ENCODE results near the gene CYGB. TPM values are rescaled to one million over a fixed set of nuclear protein-coding genes. Genes with fewer than 3 reads are reported as not detected.

CYGB gene
- total RNA-seq, 2 donors from 2014 or later, result 7.0 to 13.8 TPM

DNA sequence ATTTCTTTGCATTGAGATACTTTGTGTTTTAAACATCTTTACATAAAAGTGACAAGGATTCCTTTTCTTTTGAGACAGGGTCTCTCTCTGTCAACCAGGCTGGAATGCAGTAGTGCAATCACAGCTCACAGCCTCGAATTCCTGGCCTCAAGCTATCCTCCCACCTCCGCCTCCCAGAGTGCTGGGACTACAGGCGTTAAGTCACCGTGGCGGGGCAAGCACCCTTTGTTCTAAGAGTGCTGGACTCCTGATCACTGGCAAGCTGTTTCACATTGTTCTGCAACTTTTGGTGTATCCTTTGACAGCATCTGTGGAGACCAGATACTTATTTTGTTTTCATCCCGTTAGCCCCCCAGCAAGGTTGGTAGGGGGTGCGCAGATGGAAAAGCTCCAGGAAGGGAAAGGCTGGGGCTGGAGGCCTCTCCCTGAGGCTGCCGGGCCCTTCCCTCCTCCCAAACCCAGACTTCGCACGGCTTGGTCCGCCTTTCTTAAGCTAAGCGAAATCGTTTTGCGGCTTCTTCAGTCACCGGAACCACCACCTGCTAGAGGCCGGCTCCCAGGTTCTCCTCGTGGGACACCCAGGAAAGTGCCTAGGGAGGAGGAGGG is 47.0 kb upstream of the CYGB start:
- Histone ChIP-seq H3K27ac (peak overlapping the region; percentile 72 to 76), H3K4me1 (replicated peaks) (no peaks in the 10 kb centered on the region), H3K27me3 (replicated peaks; ENCODE audit: insufficient read depth) (no peaks in the 10 kb centered on the region), H3K4me3 (peak overlapping the region; percentile 43 to 44), H3K9me3 (no peaks in the 10 kb centered on the region), H3K36me3 (no peaks in the 10 kb centered on the region)
- WGBS, result 13% methylated on average over 17 of the region's 17 CpGs
- intact Hi-C loops (cut with DNase I), result no loop called here
- no peak for TF ChIP-seq POLR2A (IDR thresholded peaks at IDR 0.05)
- TF ChIP-seq, protein P1, sequence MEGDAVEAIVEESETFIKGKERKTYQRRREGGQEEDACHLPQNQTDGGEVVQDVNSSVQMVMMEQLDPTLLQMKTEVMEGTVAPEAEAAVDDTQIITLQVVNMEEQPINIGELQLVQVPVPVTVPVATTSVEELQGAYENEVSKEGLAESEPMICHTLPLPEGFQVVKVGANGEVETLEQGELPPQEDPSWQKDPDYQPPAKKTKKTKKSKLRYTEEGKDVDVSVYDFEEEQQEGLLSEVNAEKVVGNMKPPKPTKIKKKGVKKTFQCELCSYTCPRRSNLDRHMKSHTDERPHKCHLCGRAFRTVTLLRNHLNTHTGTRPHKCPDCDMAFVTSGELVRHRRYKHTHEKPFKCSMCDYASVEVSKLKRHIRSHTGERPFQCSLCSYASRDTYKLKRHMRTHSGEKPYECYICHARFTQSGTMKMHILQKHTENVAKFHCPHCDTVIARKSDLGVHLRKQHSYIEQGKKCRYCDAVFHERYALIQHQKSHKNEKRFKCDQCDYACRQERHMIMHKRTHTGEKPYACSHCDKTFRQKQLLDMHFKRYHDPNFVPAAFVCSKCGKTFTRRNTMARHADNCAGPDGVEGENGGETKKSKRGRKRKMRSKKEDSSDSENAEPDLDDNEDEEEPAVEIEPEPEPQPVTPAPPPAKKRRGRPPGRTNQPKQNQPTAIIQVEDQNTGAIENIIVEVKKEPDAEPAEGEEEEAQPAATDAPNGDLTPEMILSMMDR (IDR thresholded peaks at IDR 0.05), result no peak
- no peak for TF ChIP-seq POLR2AphosphoS5 (IDR thresholded peaks at IDR 0.05)
- no peak for DNase-seq (ENCODE audit: low spot score)

GRCh38 chr17:76582660-76583059 is 45.2 kb upstream of the CYGB start:
- DNase-seq (ENCODE audit: low spot score), result no peak
- intact Hi-C loops (cut with DNase I), result no loop called here

GRCh38 chr17:76581515-76581914 is 44.0 kb upstream of the CYGB start:
- intact Hi-C loops (cut with DNase I), result no loop called here

More at GRCh38 chr17:76582660-76583059, 45.2 kb upstream of the CYGB start:
- peak overlapping the region; percentile 2 to 22 for H3K27ac ChIP-seq
- H3K27me3 ChIP-seq (replicated peaks; ENCODE audit: insufficient read depth), result no peaks in the 10 kb centered on the region
- TF ChIP-seq POLR2A (IDR thresholded peaks at IDR 0.05), result no peak
- peak; percentile 19 for TF ChIP-seq POLR2AphosphoS5 (IDR thresholded peaks at IDR 0.05)
- H3K36me3 ChIP-seq, result no peaks in the 10 kb centered on the region
- no peaks in the 10 kb centered on the region for H3K4me1 ChIP-seq (replicated peaks)
- 44% methylated on average over 3 of the region's 3 CpGs for WGBS
- H3K4me3 ChIP-seq, result no peak overlapping the region
- no peaks in the 10 kb centered on the region for H3K9me3 ChIP-seq

DNA sequence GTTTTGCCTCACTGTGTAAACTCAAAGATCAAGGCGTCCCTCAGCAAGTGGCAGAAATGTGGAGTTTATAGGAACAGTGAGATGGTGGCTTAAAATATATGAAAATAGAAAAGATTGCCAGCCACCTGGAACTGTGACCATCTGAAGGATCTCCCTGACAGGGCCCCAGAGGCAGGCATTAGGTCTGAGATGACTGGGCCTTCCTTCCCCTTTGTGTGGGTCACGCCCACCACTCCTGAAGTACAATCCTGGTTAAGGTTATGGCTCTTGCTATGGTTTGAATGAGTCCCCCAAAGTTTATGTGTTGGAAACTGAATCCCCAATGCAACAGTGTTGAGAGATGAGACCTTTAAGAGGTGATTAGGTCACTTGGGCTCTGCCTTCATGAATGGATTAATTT is 41.8 kb upstream of the CYGB start:
- Histone ChIP-seq H3K27ac (peak overlapping the region in 1 of 2 donors; percentile 35), H3K36me3 (no peaks in the 10 kb centered on the region), H3K4me3 (no peak overlapping the region), H3K4me1 (replicated peaks) (no peaks in the 10 kb centered on the region), H3K27me3 (replicated peaks; ENCODE audit: insufficient read depth) (no peaks in the 10 kb centered on the region), H3K9me3 (no peaks in the 10 kb centered on the region)
- WGBS, result 71% methylated on average over 2 of the region's 2 CpGs
- intact Hi-C loops (cut with DNase I), result no loop called here
- no peak for DNase-seq (ENCODE audit: low spot score)
- TF ChIP-seq, protein P1 (IDR thresholded peaks at IDR 0.05), result no peak
- TF ChIP-seq POLR2A (IDR thresholded peaks at IDR 0.05) (no peak), POLR2AphosphoS5 (IDR thresholded peaks at IDR 0.05) (no peak)

More at GRCh38 chr17:76581515-76581914, 44.0 kb upstream of the CYGB start:
- DNase-seq (ENCODE audit: low spot score), result peak; percentile 56
- Histone ChIP-seq H3K4me3 (no peak overlapping the region), H3K27ac (peak overlapping the region; percentile 46 to 47), H3K27me3 (replicated peaks; ENCODE audit: insufficient read depth) (no peaks in the 10 kb centered on the region), H3K36me3 (no peaks in the 10 kb centered on the region), H3K9me3 (no peaks in the 10 kb centered on the region), H3K4me1 (replicated peaks) (no peaks in the 10 kb centered on the region)
- 63% methylated on average over 5 of the region's 5 CpGs for WGBS
- TF ChIP-seq POLR2A (IDR thresholded peaks at IDR 0.05), result no peak
- TF ChIP-seq POLR2AphosphoS5 (IDR thresholded peaks at IDR 0.05), result peak; percentile 58

GRCh38 chr17:76578376-76578775 is 40.9 kb upstream of the CYGB start:
- intact Hi-C loops (cut with DNase I), result no loop called here

More at GRCh38 chr17:76578376-76578775, 40.9 kb upstream of the CYGB start:
- Histone ChIP-seq H3K4me3 (no peak overlapping the region), H3K4me1 (replicated peaks) (no peaks in the 10 kb centered on the region), H3K27ac (peak overlapping the region; percentile 29 to 38), H3K9me3 (no peaks in the 10 kb centered on the region), H3K36me3 (no peaks in the 10 kb centered on the region), H3K27me3 (replicated peaks; ENCODE audit: insufficient read depth) (no peaks in the 10 kb centered on the region)
- TF ChIP-seq, protein P1 (IDR thresholded peaks at IDR 0.05), result no peak
- TF ChIP-seq POLR2AphosphoS5 (IDR thresholded peaks at IDR 0.05) (peak; percentile 74), POLR2A (IDR thresholded peaks at IDR 0.05) (peak; percentile 38)
- peak; percentile 74 for DNase-seq (ENCODE audit: low spot score)
- 34% methylated on average over 5 of the region's 5 CpGs for WGBS
